Adrenal gland (tissue), 12 donors: ENCODE measurements around the gene EFR3B. TPM values are rescaled to one million over a fixed set of nuclear protein-coding genes. Genes with fewer than 3 reads are reported as not detected.

ENCODE experiments used
- DNase-seq, 7 donors: peaks; one replicate each; pipeline ENCODE4 v3.0.0-alpha.2; 2019 to 2020
- H3K27ac ChIP-seq, 5 donors: fragments of 200-600 bp; sonication (generic) in 4 of 5; 1 replicate in 3 of 5; 2 replicates in 2 of 5; pipeline versions ENCODE4 v1.5.1 to v1.8.0; 2016 to 2020; ENCODE audit warnings: mild to moderate bottlenecking in 1 of 5
- H3K27me3 ChIP-seq: fragments of 200-600 bp; 2 replicates; pipeline ENCODE4 v1.8.0; 2021
- H3K36me3 ChIP-seq, 2 donors: fragments of 200-600 bp; replicated peaks in 1 of 2; 1 replicate in 1 of 2; 2 replicates in 1 of 2; pipeline versions ENCODE4 v1.5.1 to v1.8.0; 2018 to 2022
- H3K4me1 ChIP-seq, 2 donors: fragments of 200-600 bp; replicated peaks in 1 of 2; 1 replicate in 1 of 2; 2 replicates in 1 of 2; pipeline versions ENCODE4 v1.5.1 to v1.8.0; 2018 to 2021
- H3K4me3 ChIP-seq, 4 donors: fragments of 200-600 bp; sonication (generic) in 3 of 4; one replicate each; pipeline ENCODE4 v1.5.1; 2016 to 2018
- H3K9me3 ChIP-seq, 3 donors: fragments of 200-600 bp; sonication (generic) in 1 of 3; replicated peaks in 1 of 3; 1 replicate in 2 of 3; 2 replicates in 1 of 3; pipeline versions ENCODE4 v1.5.1 to v1.8.0; 2016 to 2021
- POLR2A ChIP-seq, 2 donors: fragments of 450-650 bp; IDR thresholded peaks; one replicate each; pipeline ENCODE4 v1.6.1; 2017; ENCODE audit warnings: antibody characterized with exemption in 2 of 2, mild to moderate bottlenecking in 2 of 2, moderate library complexity in 1 of 2
- WGBS, 4 donors: extraction: QIAGEN DNeasy Blood & Tissue Kit in 2 of 4; methylation state at CpG; one replicate each; pipeline versions ENCODE4 v1.1.5 to v1.1.7; 2013 to 2017; 5-methylcytosine and 5-hydroxymethylcytosine counted together
- intact Hi-C, 2 donors: fragments of 100-400 bp; cut with DNase I; formaldehyde crosslinking; loops; one replicate each; pipeline versions ENCODE4 v1.14.1 to v1.15.0; 2022 to 2023
- polyA plus RNA-seq, 3 donors: library from polyadenylated mRNA; stranded (reverse); fragments of 200-250 nt in 2 of 3; fragments of 350-450 nt in 1 of 3; fragmentation: Illumina TruSeq in 1 of 3; extraction: RNeasy Lipid Tissue Mini Kit (QIAGEN cat#74804) in 1 of 3; gene quantifications; one replicate each; pipeline ENCODE4 v1.2.3, GENCODE V29; 2013 to 2014
- total RNA-seq, 9 donors: library from RNA; depleted of rRNA in 4 of 9; stranded (reverse); fragments of >200 nt in 4 of 9; fragments of 120-200 nt in 1 of 9; fragmentation: NEBNext Ultra II Directional in 1 of 9; extraction: Animal tissue kit (Norgen Biotek cat#: 25700) in 1 of 9; gene quantifications; one replicate each; pipeline versions ENCODE4 v1.1.0 to v1.2.4, GENCODE V29; 2013 to 2023
- TF ChIP-seq, protein P1 (sequence below), 6 experiments: fragments of 450-650 bp in 4 of 6; fragments of 200-600 bp in 2 of 6; sonication (generic) in 1 of 6; IDR thresholded peaks; 1 replicate in 5 of 6; 2 replicates in 1 of 6; pipeline versions ENCODE4 v1.5.1 to v1.8.0; 2016 to 2021; ENCODE audit warnings: antibody characterized with exemption in 6 of 6, mild to moderate bottlenecking in 2 of 6, moderate library complexity in 1 of 6
- donor health status: healthy with polysubstance abuse.
- donor health status: Bipolar disorder and iron deficiency.
- donor health status: DM: yes; HTN: yes; CAD: no.
- donor health status: DM: no; HTN: no; CAD: no.
- donor health status: DM: no; HTN: no; CAD: no.
- donor health status: DM: yes; HTN: yes; CAD: no.

The EFR3B gene
- total and polyA plus RNA-seq, 12 donors: 0.84 to 18.5 (median 2.4) TPM

DNA sequence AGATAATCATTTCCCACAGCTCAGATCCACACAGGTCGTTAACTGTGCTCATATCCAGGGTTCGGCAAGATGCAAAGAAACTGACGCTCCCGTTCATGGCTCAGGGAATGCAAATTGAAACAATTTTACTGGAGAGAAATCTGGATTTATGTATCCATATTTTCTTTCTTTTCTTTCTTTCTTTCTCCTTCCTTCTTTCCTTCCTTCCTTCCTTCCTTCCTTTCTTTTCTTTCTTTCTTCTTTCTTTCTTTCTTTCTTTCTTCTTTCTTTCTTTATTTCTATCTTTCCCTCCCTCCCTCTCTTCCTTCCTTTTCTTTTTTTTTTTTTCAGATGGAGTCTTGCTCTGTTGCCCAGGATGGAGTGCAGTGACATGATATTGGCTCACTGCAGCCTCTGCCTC is 146.5 kb downstream of the EFR3B start:
- no peak overlapping the region for H3K4me3 ChIP-seq
- intact Hi-C loops: no loop called here
- 82 to 90% (median 89%) methylated on average over 4 of the region's 4 CpGs for WGBS, 4 donors
- no peaks in the 10 kb centered on the region for H3K9me3 ChIP-seq
- TF ChIP-seq, protein P1, sequence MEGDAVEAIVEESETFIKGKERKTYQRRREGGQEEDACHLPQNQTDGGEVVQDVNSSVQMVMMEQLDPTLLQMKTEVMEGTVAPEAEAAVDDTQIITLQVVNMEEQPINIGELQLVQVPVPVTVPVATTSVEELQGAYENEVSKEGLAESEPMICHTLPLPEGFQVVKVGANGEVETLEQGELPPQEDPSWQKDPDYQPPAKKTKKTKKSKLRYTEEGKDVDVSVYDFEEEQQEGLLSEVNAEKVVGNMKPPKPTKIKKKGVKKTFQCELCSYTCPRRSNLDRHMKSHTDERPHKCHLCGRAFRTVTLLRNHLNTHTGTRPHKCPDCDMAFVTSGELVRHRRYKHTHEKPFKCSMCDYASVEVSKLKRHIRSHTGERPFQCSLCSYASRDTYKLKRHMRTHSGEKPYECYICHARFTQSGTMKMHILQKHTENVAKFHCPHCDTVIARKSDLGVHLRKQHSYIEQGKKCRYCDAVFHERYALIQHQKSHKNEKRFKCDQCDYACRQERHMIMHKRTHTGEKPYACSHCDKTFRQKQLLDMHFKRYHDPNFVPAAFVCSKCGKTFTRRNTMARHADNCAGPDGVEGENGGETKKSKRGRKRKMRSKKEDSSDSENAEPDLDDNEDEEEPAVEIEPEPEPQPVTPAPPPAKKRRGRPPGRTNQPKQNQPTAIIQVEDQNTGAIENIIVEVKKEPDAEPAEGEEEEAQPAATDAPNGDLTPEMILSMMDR (IDR thresholded peaks at IDR 0.05): no peak
- TF ChIP-seq POLR2A (IDR thresholded peaks at IDR 0.05): no peak
- H3K27ac ChIP-seq: no peak overlapping the region
- no peak for DNase-seq
- no peaks in the 10 kb centered on the region for H3K36me3 ChIP-seq
- H3K4me1 ChIP-seq: no peaks in the 10 kb centered on the region
- no peaks in the 10 kb centered on the region for H3K27me3 ChIP-seq

DNA sequence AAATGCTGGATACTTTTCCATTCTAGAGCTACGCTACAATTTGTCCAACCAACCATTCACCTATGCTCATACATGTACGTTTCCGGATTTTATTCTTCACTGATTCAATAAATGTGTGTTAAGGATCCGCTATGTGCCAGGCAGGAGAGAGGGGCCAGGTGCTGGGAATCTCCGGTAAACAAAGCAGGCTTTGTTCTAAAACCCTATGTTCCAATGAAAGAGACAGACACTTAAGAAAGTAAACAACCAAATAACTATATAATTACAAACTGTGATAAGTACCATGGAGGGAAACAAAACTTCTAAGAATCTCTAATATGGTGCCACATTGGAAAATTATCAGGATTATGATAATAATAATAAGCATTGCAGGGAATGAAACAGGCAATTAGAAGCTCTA is 148.7 kb downstream of the EFR3B start:
- 86 to 93% (median 90%) methylated on average over 5 of the region's 5 CpGs for WGBS, 4 donors
- DNase-seq: no peak
- H3K4me3 ChIP-seq: no peak overlapping the region
- H3K27ac ChIP-seq: no peak overlapping the region
- intact Hi-C loops: loop anchor here (10.0 kb wide), 2 partner anchors 206 to 216 kb away; partner anchors contain the start of gene DNAJC27 (in 1 of the 2)
- TF ChIP-seq POLR2A (IDR thresholded peaks at IDR 0.05): no peak
- no peaks in the 10 kb centered on the region for H3K36me3 ChIP-seq
- H3K4me1 ChIP-seq: no peaks in the 10 kb centered on the region
- H3K9me3 ChIP-seq: no peaks in the 10 kb centered on the region
- H3K27me3 ChIP-seq: no peaks in the 10 kb centered on the region

DNA sequence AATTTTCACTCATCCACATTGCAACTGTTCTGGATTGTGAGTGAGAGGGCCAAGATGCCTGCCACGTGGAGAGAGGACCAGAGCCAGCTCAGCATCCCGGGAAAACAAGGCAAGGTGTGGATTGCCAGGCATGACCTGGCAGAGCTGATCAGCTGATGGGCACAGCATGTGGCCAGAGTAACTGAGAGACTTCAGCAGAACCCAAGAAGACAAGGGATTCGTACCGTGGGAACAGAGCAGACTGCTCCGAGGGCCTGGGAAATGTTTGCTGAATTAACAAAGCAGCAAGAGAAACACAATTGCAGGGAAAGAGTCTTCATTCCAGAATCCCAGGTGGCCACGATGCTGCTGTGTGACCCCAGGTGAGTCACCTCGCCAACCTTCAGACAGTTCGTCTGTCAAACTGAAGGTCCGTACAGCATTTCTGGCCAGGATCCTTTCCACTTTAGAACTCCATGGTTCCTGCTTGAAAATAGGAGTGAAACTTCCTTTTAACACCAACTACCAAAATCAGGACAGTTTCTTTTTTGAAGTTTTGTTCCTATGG is 152.8 kb downstream of the EFR3B start:
- no peaks in the 10 kb centered on the region for H3K36me3 ChIP-seq
- no peaks in the 10 kb centered on the region for H3K4me1 ChIP-seq
- no peaks in the 10 kb centered on the region for H3K9me3 ChIP-seq
- no peak for DNase-seq
- H3K27ac ChIP-seq: no peak overlapping the region
- intact Hi-C loops: loop anchor here (10.0 kb wide), 2 partner anchors 210 to 220 kb away; partner anchors contain the start of gene DNAJC27 (in 1 of the 2)
- no peak overlapping the region for H3K4me3 ChIP-seq
- TF ChIP-seq, protein P1 (IDR thresholded peaks at IDR 0.05): no peak
- TF ChIP-seq POLR2A (IDR thresholded peaks at IDR 0.05): no peak
- 73 to 86% (median 83%) methylated on average over 9 of the region's 9 CpGs for WGBS, 4 donors
- no peaks in the 10 kb centered on the region for H3K27me3 ChIP-seq

DNA sequence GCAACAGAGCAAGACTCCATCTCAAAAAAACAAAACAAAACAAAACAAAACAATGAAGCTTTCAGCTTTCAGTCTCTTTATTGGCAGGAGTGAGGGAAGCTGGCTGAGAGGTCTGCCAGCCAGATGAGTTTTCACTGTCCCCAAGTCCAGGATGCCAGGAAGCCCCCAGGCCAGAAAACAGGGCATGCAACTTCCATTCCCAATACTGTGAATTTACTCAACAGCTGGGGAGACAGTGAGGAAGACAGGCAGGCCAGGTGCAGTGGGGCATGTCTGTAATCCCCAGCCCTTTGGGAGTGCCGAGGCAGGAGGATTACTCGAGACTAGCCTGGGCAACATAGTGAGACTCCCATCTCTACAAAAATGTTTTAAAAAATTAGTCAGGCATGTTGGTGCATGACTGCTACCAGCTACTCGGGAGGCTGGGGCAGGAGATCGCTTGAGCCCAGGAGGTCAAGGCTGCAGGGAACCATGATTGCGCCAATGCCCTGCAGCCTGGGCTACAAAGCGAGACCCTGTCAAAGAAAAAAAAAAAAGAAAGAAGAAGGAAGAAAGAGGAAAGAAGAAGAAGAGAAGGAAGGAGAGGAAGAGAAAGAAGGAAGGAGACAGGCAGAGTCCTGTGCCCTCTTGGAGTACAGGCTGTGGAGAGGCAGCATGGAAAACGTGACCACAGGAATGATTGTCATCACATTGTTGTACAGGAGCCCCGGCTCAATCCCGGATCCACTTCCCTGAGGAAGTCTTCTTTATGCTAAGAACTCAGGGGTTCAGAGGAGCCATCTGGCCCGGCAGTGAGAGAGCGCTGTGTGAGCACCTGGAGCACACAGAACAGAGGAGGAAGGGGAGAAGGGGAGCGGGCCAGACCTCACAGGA is 155.7 kb downstream of the EFR3B start:
- TF ChIP-seq POLR2A (IDR thresholded peaks at IDR 0.05): no peak
- TF ChIP-seq, protein P1 (IDR thresholded peaks at IDR 0.05): no peak
- Histone ChIP-seq H3K36me3 (no peaks in the 10 kb centered on the region), H3K4me1 (no peaks in the 10 kb centered on the region), H3K27ac (no peak overlapping the region), H3K4me3 (no peak overlapping the region), H3K9me3 (no peaks in the 10 kb centered on the region), H3K27me3 (no peaks in the 10 kb centered on the region)
- intact Hi-C loops: loop anchor here (10.0 kb wide), 2 partner anchors 213 to 223 kb away; partner anchors contain the start of gene DNAJC27 (in 1 of the 2)
- DNase-seq: no peak
- WGBS, 4 donors: 55 to 68% (median 62%) methylated on average over 12 of the region's 12 CpGs
